ENCODE data around the gene SMG6.

Gene SMG6

GRCh38 chr17:2343421-2343820, 39.8 kb upstream of the SMG6 start:
- ChIA-PET CTCF (interaction anchor here (0.6 kb wide), 1 partner anchor 11 kb away, joined by 4 read pairs; no protein-coding TSS in a partner anchor), POLR2A (ENCODE audit: low non-redundant PET) (no interaction called here)
- TF ChIP-seq, protein P1, sequence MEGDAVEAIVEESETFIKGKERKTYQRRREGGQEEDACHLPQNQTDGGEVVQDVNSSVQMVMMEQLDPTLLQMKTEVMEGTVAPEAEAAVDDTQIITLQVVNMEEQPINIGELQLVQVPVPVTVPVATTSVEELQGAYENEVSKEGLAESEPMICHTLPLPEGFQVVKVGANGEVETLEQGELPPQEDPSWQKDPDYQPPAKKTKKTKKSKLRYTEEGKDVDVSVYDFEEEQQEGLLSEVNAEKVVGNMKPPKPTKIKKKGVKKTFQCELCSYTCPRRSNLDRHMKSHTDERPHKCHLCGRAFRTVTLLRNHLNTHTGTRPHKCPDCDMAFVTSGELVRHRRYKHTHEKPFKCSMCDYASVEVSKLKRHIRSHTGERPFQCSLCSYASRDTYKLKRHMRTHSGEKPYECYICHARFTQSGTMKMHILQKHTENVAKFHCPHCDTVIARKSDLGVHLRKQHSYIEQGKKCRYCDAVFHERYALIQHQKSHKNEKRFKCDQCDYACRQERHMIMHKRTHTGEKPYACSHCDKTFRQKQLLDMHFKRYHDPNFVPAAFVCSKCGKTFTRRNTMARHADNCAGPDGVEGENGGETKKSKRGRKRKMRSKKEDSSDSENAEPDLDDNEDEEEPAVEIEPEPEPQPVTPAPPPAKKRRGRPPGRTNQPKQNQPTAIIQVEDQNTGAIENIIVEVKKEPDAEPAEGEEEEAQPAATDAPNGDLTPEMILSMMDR (conservative IDR thresholded peaks at IDR 0.05; ENCODE audit: low read depth): no peak
- no peak for DNase-seq (ENCODE audit: low spot score)
- H3K27ac ChIP-seq: no peak overlapping the region

DNA sequence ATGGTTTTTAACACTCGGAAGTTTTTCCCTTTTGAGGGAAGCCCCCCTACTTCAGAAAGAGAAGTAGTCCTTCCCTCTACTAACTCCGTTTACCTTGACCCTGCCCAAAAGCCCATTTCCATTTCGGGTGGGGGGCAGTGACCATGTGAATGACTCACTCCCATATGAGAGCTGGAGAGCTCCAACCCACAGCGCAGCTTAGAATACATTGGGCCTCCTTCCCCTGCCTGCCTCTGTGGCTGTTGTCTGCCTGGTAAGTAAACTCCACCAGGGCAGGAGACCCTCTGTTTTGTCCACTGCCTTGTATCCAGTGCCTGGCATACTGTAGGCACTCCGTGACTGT, 34.7 kb upstream of the SMG6 start:
- CTCF ChIA-PET: interaction anchor here (0.7 to 2.1 kb wide), 2 partner anchors 14 to 23 kb away, joined by 3 to 7 read pairs; no protein-coding TSS in a partner anchor

DNA sequence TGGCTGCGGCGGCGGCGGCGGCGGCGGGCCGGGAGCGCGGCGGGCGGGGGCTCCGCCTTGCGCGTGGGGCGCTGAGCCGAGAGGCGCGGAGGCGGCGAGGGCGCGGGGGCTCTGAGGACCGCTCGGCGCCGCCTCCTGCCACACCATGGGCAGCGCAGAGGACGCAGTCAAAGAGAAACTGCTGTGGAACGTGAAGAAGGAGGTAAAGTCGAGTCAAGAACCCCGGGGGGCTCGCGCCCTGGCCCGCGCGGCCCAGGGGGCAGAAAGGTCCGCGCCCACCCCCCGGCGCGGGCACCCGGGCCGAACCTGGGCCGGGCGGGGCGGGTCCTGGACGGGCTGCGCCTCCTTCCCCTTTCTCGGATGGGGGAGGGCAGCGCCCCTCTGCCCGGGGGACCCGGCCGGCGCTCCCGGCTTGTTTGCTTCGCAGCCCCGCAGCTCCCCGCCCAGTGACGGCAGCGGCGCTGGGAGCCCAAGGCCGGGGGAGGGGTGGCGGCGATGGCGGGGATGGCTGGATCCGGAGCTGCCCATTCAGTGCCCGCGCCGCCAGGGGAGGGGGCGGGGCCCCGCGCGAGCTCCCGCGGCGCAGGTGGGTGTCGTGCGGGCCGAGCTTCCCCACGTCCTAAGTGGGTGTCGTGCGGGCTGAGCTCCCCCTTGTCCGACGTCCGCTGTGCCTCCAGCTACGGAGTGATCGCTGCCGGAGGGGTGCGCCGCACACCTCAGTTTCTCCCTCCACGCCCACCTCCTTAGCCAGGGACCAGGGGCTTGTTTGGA, 34.1 kb upstream of the SMG6 start:
- CTCF ChIA-PET: interaction anchor here (0.7 to 2.1 kb wide), 2 partner anchors 15 to 24 kb away, joined by 3 to 7 read pairs; no protein-coding TSS in a partner anchor
- peak; percentile 64 for DNase-seq (ENCODE audit: low spot score)

More for the DNA sequence above, 34.7 kb upstream of the SMG6 start:
- POLR2A ChIA-PET (ENCODE audit: low non-redundant PET): no interaction called here
- H3K27ac ChIP-seq: peak overlapping the region; percentile 89
- TF ChIP-seq, protein P1 (conservative IDR thresholded peaks at IDR 0.05; ENCODE audit: low read depth): no peak
- no peak for DNase-seq (ENCODE audit: low spot score)

DNA sequence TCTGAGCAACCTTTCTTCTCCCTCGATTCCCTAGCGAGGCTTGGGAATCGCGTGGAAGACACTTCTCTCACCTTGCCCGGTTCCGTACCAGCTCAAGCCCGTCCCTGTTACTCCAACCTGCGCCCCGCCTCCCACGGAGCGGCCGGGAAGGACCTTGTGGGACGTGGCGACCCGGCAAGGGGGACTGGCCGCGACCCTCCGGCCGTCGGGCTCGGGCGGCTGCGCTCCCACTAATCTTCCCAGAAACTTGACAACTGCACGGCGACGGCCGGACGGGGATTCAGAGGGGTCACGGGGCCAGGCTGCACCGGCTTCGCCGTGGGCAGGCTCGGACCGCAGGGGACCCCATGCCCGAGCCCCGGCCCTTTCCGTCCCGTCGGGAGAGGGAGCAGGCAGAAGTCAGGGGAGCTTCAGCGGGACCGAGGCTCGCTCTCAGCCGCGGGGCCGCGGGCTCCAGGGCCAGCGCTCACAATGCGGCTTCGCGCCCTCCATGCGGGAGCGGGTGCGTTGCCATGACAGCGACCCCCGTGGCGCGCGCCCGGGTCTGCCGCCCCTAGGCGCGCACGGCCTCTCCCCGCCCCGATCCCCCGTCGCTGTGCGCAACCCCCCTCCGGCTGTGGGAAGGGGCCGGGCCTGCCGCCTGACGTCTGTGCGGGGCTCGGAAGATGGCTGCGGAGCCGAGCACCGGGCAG, 33.4 kb upstream of the SMG6 start, which contains the start of gene SGSM2:
Gene SGSM2 (plus strand): TSS at position 650 of the 692 bp plus-strand sequence. CDS start 188 bp downstream, outside the sequence.
- TF ChIP-seq, protein P1 (conservative IDR thresholded peaks at IDR 0.05; ENCODE audit: low read depth): no peak
- H3K27ac ChIP-seq: peak within 1 kb of the TSS; percentile 89
- peak; percentile 51 for DNase-seq (ENCODE audit: low spot score)
- ChIA-PET CTCF (interaction anchor here (0.7 to 2.1 kb wide), 4 partner anchors 15 to 289 kb away, joined by 4 to 9 read pairs (median 8); no protein-coding TSS in a partner anchor), POLR2A (ENCODE audit: low non-redundant PET) (interaction anchor here (0.8 to 1.3 kb wide), 4 partner anchors 11 to 63 kb away, joined by 3 to 5 read pairs (median 3); partner anchors contain the start of genes SMG6 and SRR)

More for the DNA sequence above, 34.1 kb upstream of the SMG6 start:
- peak overlapping the region; percentile 89 for H3K27ac ChIP-seq
- TF ChIP-seq, protein P1 (conservative IDR thresholded peaks at IDR 0.05; ENCODE audit: low read depth): no peak
- POLR2A ChIA-PET (ENCODE audit: low non-redundant PET): interaction anchor here (0.5 kb wide), 1 partner anchor 9 kb away, joined by 7 read pairs; no protein-coding TSS in a partner anchor

- POLR2A ChIA-PET (ENCODE audit: low non-redundant PET): interaction anchor here (0.5 to 1.3 kb wide), 6 partner anchors 12 to 421 kb away, joined by 3 to 5 read pairs (median 3); partner anchors contain the start of genes SMG6 and SRR
- DNase-seq (ENCODE audit: low spot score): peak; percentile 96
- TF ChIP-seq, protein P1 (conservative IDR thresholded peaks at IDR 0.05; ENCODE audit: low read depth): peak; percentile 24
- H3K27ac ChIP-seq: peak within 1 kb of the TSS; percentile 89
- CTCF ChIA-PET: interaction anchor here (0.6 to 2.1 kb wide), 5 partner anchors 16 to 288 kb away, joined by 3 to 9 read pairs (median 4); no protein-coding TSS in a partner anchor
These were observed 32.7 kb upstream of the SMG6 start, which contains the start of gene TSR1 for GRCh38 chr17:2336215-2336851. TSS of gene TSR1 (minus strand) at chr17:2336457. CDS start at chr17:2336427, 30 bp downstream.
